RWPE1 (cell line): Measurements from ENCODE around the gene STAT5B.

Source experiments
- CTCF ChIA-PET: fragments of 350-600 bp; sonication (Branson Sonifier 250); formaldehyde crosslinking; extraction: SDS; loops from one replicate; lab custom pipeline; 2021; lab: Yijun Ruan, JAX
- POLR2A ChIA-PET: fragments of 400-600 bp; formaldehyde crosslinking; extraction: SDS; loops from one replicate; lab custom pipeline; 2020; ENCODE audit warnings: antibody characterized with exemption; ENCODE audit not compliant: low non-redundant PET; lab: Yijun Ruan, JAX
- DNase-seq: peaks from one replicate; pipeline ENCODE4 v3.0.0; 2012; ENCODE audit warnings: low spot score
- H3K27ac ChIP-seq: fragments of 450-650 bp; 2 replicates; pipeline ENCODE4 v1.5.1; 2017
- CTCF ChIP-seq: fragments of 450-650 bp; conservative IDR thresholded peaks from 2 replicates; pipeline ENCODE4 v1.5.1; 2017; ENCODE audit warnings: low read depth, mild to moderate bottlenecking

Gene STAT5B

DNA sequence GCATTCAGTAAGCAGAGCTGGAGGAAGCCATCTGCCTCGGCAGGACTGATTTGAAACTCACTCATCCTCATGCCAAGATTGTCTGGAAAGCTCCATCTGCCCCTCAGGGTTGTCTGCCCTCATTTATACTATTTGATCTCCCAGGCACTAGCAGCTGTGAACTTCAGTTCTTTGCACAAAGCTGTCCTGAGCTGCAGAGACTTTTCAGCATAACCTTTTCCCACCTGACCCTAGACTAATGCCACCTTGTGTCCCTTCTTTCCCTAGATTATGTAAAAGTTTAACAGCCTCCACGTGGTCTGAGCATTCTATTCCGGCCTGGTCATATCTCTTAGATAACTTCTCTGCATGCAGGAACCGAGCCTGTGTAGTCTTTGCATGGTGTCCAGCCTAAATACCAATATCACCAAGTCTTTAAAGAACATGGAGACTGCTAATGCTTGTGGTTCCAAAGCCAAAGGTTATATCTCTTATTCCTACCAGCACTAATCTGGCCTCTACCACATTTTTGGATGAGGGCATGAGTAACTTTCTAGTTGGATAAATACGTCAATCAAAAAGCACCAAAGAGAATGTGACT is 41.2 kb upstream of the STAT5B start:
- no peak for DNase-seq
- TF ChIP-seq CTCF: no peak
- H3K27ac ChIP-seq: no peak overlapping the region
- ChIA-PET POLR2A (no interaction called here), CTCF (interaction anchor here (0.8 kb wide), 1 partner anchor 210 kb away, joined by 3 read pairs; no protein-coding TSS in a partner anchor)

- ChIA-PET CTCF (interaction anchor here (0.6 to 0.7 kb wide), 2 partner anchors 11 to 12 kb away, joined by 3 read pairs; no protein-coding TSS in a partner anchor), POLR2A (no interaction called here)
- TF ChIP-seq CTCF: no peak
- no peak overlapping the region for H3K27ac ChIP-seq
- DNase-seq: no peak
Measured at GRCh38 chr17:42316755-42317154, 40.6 kb upstream of the STAT5B start.

DNA sequence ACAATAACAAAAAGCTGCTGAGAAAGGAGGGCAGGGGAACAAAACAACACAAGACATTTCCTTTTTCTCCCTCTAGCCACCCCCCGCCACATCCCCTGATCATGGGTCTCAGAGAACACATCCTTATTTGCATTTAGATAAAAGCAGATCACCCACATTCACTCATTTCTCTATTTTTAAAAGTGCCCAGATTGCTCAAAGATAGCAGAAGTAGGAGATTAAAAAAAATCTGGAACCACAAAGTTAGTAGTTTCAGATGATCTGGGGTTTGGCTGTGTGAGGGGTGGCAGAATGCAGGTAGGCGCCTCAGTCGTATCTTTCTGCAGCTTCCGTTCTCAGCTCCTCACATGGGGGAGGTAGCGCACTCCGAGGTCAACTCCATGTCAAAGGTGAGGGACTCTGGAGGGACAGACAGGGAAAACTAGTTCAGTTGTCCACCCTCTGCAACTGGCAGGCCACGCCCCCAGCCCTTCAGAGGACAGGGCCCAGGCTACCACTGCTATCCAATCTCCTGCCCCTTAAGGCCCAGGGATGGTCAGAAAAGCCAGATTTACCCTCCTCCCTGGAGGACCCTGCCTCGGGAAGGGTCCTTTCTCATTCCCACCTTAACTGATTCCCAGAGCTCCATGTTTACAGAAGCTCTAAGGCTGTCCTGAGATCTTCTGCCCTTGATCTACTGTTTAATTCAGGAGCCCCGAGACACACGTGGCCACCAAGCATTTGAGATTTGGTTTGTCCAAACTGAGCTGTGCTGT is 39.4 kb upstream of the STAT5B start:
- no peak for DNase-seq
- ChIA-PET CTCF (no interaction called here), POLR2A (no interaction called here)
- H3K27ac ChIP-seq: no peak overlapping the region
- TF ChIP-seq CTCF: no peak

DNA sequence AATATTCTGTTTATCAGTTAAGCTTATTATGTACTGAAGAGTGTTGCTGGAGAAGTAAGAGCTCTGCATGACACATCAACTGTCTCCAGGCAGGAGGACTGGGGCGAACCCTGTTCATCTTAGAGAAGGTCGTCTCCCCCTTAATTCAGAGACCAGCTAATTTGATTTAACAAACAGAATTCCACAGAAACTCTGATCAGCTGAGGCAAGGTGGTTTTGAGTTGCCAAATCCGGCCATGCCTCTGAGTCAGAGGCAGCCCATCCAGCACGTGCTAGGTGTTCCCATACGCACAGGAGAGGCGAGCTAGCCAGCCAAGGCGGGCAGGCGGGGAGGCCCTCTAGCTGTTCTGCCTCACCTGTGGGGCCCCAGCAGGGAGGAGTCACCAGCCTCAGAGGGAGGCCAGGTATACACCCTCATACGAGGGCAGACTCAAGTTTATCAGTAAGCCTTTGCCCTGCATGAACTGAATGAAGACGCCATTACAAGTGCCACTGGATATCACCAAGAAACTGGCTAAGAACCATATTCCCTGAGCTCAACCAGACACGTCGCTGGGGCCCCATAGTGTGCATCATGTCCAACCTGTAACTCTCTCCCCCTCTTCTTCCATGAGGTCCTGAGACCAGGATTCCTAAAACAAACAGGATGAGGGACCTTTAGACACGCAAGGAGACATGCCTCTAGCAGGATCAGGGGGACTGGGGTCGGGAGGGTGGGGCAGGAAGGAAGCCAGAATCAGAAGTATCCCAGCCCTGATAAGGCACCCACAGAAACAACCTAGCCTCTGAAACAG is 37.8 kb upstream of the STAT5B start:
- H3K27ac ChIP-seq: peak overlapping the region; percentile 37
- CTCF ChIA-PET: interaction anchor here (0.7 to 1.2 kb wide), 3 partner anchors 11 to 213 kb away, joined by 3 to 7 read pairs (median 3); no protein-coding TSS in a partner anchor
- no peak for DNase-seq

GRCh38 chr17:42313389-42313772 is 37.2 kb upstream of the STAT5B start:
- ChIA-PET CTCF (interaction anchor here (0.7 to 1.3 kb wide), 4 partner anchors 10 to 214 kb away, joined by 3 to 7 read pairs (median 4); no protein-coding TSS in a partner anchor), POLR2A (interaction anchor here (1.1 kb wide), 1 partner anchor 198 kb away, joined by 3 read pairs; no protein-coding TSS in a partner anchor)
- no peak for DNase-seq
- peak overlapping the region; percentile 37 for H3K27ac ChIP-seq
- TF ChIP-seq CTCF: no peak

More for the DNA sequence above, 37.8 kb upstream of the STAT5B start:
- POLR2A ChIA-PET: interaction anchor here (0.7 to 1.1 kb wide), 3 partner anchors 109 to 225 kb away, joined by 3 to 6 read pairs (median 6); partner anchors contain the start of gene CAVIN1
- no peak for TF ChIP-seq CTCF
